Loucy (cell line): ENCODE measurements around the gene AGAP1.

Experiments
- H2AFZ ChIP-seq: fragments of 200-600 bp; sonication (generic); 2 replicates; pipeline ENCODE4 v1.6.0; 2016; ENCODE audit warnings: antibody characterized with exemption, mild to moderate bottlenecking, low read length, moderate library complexity
- H3F3A ChIP-seq: fragments of 200-600 bp; 2 replicates; pipeline ENCODE4 v1.6.0; 2016; ENCODE audit warnings: antibody characterized with exemption, low read depth, mild to moderate bottlenecking
- H3K27me3 ChIP-seq: fragments of 200-600 bp; sonication (generic); 2 replicates; pipeline ENCODE4 v1.6.1; 2014; ENCODE audit warnings: low read length, mild to moderate bottlenecking; ENCODE audit not compliant: insufficient read depth, poor library complexity, severe bottlenecking
- H3K36me3 ChIP-seq: fragments of 200-600 bp; sonication (generic); 2 replicates; pipeline ENCODE4 v1.6.1; 2016; ENCODE audit warnings: low read length; ENCODE audit not compliant: insufficient read depth
- H3K4me1 ChIP-seq: fragments of 200-600 bp; sonication (generic); 2 replicates; pipeline ENCODE4 v1.5.1; 2014; ENCODE audit warnings: low read length, mild to moderate bottlenecking; ENCODE audit not compliant: insufficient read depth, poor library complexity, severe bottlenecking
- H3K4me2 ChIP-seq: fragments of 200-600 bp; sonication (generic); 2 replicates; pipeline ENCODE4 v1.6.0; 2014; ENCODE audit warnings: antibody characterized with exemption, low read length, low read depth, mild to moderate bottlenecking; ENCODE audit not compliant: poor library complexity, severe bottlenecking
- H3K4me3 ChIP-seq: fragments of 200-600 bp; sonication (generic); 2 replicates; pipeline ENCODE4 v1.5.1; 2014; ENCODE audit warnings: low read length, mild to moderate bottlenecking, mixed read lengths; ENCODE audit not compliant: poor library complexity, severe bottlenecking
- H3K79me2 ChIP-seq: fragments of 200-600 bp; sonication (generic); 2 replicates; pipeline ENCODE4 v1.6.1; 2014; ENCODE audit warnings: low read length; ENCODE audit not compliant: insufficient read depth
- H3K9ac ChIP-seq: fragments of 200-600 bp; sonication (generic); 2 replicates; pipeline ENCODE4 v1.6.0; 2014; ENCODE audit warnings: mild to moderate bottlenecking, low read depth, low read length, moderate library complexity; ENCODE audit not compliant: poor library complexity, severe bottlenecking
- H3K9me2 ChIP-seq: fragments of 200-600 bp; sonication (generic); replicated peaks from 2 replicates; pipeline ENCODE4 v1.6.1; 2016; ENCODE audit warnings: low read depth, low read length, mixed read lengths
- H3K9me3 ChIP-seq: fragments of 200-600 bp; sonication (generic); 2 replicates; pipeline ENCODE4 v1.6.1; 2014; ENCODE audit warnings: mild to moderate bottlenecking, antibody characterized with exemption, low read length, low read depth; ENCODE audit not compliant: insufficient read depth
- H4K20me1 ChIP-seq: fragments of 200-600 bp; sonication (generic); 2 replicates; pipeline ENCODE4 v1.6.0; 2014; ENCODE audit warnings: antibody characterized with exemption, low read length, mild to moderate bottlenecking; ENCODE audit not compliant: insufficient read depth, poor library complexity, severe bottlenecking
- CTCF ChIP-seq: fragments of 200-600 bp; sonication (generic); conservative IDR thresholded peaks from 2 replicates; pipeline ENCODE4 v1.5.1; 2014; ENCODE audit warnings: mild to moderate bottlenecking, antibody characterized with exemption, low read length
- EZH2phosphoT487 ChIP-seq: fragments of 200-600 bp; IDR thresholded peaks from 2 replicates; pipeline ENCODE4 v1.6.1; 2018; ENCODE audit warnings: antibody characterized with exemption, mild to moderate bottlenecking, moderate library complexity, borderline replicate concordance

Gene AGAP1

GRCh38 chr2:236055471-236055870, 561.6 kb downstream of the AGAP1 start:
- H3K9me3 ChIP-seq: peaks cover 3% of the 10 kb centered on the region; the same call in 1 of the 2 replicates
- H3K9me2 ChIP-seq: no peaks in the 10 kb centered on the region
- no peak overlapping the region for H3K9ac ChIP-seq
- no peaks in the 10 kb centered on the region for H3F3A ChIP-seq
- H3K4me1 ChIP-seq: peaks cover 5% of the 10 kb centered on the region
- H3K27me3 ChIP-seq: no peaks in the 10 kb centered on the region
- TF ChIP-seq CTCF (no peak), EZH2phosphoT487 (no peak)
- H3K36me3 ChIP-seq: no peaks in the 10 kb centered on the region; the same call in 1 of the 2 replicates
- H3K4me2 ChIP-seq: no peak overlapping the region
- H3K4me3 ChIP-seq: no peak overlapping the region
- no peaks in the 10 kb centered on the region for H3K79me2 ChIP-seq
- H4K20me1 ChIP-seq: no peaks in the 10 kb centered on the region
- H2AFZ ChIP-seq: no peak overlapping the region

GRCh38 chr2:236056141-236056540, 562.3 kb downstream of the AGAP1 start:
- H3K9me3 ChIP-seq: peaks cover 3% of the 10 kb centered on the region; the same call in 1 of the 2 replicates
- no peaks in the 10 kb centered on the region; the same call in 1 of the 2 replicates for H3K36me3 ChIP-seq
- H3K4me2 ChIP-seq: no peak overlapping the region
- TF ChIP-seq CTCF: no peak
- TF ChIP-seq EZH2phosphoT487: no peak
- H3K4me3 ChIP-seq: no peak overlapping the region
- H3K9ac ChIP-seq: no peak overlapping the region
- H3K27me3 ChIP-seq: no peaks in the 10 kb centered on the region
- H4K20me1 ChIP-seq: no peaks in the 10 kb centered on the region
- H3K9me2 ChIP-seq: no peaks in the 10 kb centered on the region
- H2AFZ ChIP-seq: no peak overlapping the region
- no peaks in the 10 kb centered on the region for H3K79me2 ChIP-seq
- H3F3A ChIP-seq: no peaks in the 10 kb centered on the region
- H3K4me1 ChIP-seq: peaks cover 5% of the 10 kb centered on the region

- Histone ChIP-seq H3K4me3 (no peak overlapping the region), H3K4me2 (no peak overlapping the region), H4K20me1 (no peaks in the 10 kb centered on the region), H3K9ac (no peak overlapping the region), H2AFZ (no peak overlapping the region), H3K9me2 (no peaks in the 10 kb centered on the region), H3K27me3 (no peaks in the 10 kb centered on the region), H3K36me3 (no peaks in the 10 kb centered on the region), H3K9me3 (peaks cover 3% of the 10 kb centered on the region; the same call in 1 of the 2 replicates), H3K79me2 (no peaks in the 10 kb centered on the region), H3K4me1 (peaks cover 5% of the 10 kb centered on the region), H3F3A (no peaks in the 10 kb centered on the region)
- TF ChIP-seq CTCF (no peak), EZH2phosphoT487 (no peak)
Measured at GRCh38 chr2:236057375-236057774, 563.5 kb downstream of the AGAP1 start.
